Stimulated activated naive CD4-positive, alpha-beta T cell treated with Interleukin-2 at 50 U/mL for 16 hours (primary cell): Measurements from ENCODE around the gene SH3BGRL2.

Experiments used
- DNase-seq: peaks from one replicate; lab custom pipeline; 2025; lab: John Stamatoyannopoulos, UW

Gene SH3BGRL2

DNA sequence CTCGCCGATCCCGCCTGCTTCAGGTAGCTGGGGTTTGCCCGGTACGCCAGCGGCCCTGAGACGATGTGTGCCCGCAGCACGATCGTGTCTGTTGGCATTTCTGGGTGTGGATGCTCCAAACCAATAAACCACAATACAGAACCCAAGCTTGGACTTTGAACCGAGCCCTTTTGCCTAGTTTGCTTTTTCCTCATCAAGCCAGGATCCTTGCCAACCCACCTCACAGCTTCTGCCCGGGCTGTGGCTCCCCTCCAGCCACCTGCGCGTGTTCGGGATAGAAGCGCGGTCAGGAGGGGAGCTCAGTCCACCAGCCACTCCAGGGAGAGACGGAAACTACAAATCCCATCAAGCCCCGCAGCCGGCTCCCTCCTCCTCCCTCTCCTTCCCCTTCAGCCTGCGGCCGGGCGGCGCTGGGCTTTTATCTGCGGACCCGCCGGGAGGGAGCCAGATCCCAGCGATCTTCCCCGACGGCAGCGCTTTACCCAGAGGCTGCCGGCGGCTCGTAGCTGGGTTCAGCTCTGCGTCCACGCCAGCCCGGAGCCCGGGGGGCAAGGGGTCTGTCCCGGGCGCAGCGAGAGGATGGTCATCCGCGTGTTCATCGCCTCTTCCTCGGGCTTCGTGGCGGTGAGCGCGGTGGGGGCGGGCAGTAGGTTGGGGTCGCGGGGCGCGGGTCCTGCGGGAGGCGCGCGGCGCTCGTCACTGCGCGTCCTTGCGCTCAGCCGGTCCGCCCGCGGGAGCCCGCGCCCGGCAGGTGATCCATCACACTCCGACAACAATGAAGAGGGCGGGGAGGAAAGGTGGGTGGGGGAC, at the start of gene SH3BGRL2:
Gene SH3BGRL2, plus strand, starts transcription at position 447 of the 810 bp plus-strand sequence. Its CDS starts 133 bp downstream, at position 580.
- no peak for DNase-seq

DNA sequence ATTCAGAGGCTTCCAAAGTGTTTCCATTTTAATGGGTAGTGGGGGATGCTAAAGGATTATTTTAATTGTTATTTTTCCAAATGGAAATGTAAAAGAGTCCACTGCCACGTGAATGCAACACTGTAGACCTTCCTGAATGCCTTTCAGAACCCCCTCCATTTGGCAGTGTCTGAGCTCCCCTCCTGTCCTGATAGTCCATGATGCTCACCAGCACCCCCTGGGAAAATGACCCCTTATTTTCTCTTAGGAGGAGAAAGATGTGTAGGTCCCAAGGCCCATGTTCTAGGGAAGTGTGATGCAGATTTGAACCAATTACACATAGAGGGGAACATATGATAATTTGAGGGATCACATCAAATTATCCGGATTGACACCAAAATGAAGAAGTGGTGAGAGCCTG, 46.8 kb upstream of the SH3BGRL2 start:
- DNase-seq, result no peak

DNA sequence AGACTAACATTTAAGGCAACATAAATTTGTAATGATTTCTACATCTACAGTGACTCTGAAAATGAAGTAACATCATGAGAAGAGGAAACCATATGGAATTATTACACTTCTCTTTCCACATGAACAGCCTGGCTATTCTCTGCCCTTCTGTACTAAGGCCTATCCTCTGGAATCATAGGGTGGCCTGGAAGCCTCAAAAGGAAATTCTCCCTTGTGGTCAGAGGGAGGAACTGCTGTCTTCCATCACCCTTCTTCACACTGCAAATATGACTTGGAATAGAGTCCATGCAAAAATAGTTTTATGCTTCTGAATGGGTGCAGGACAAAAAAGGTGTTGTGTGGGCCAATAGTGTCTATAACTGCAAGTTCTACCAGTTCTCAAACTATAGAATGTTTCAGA, 44.6 kb upstream of the SH3BGRL2 start:
- no peak for DNase-seq

DNA sequence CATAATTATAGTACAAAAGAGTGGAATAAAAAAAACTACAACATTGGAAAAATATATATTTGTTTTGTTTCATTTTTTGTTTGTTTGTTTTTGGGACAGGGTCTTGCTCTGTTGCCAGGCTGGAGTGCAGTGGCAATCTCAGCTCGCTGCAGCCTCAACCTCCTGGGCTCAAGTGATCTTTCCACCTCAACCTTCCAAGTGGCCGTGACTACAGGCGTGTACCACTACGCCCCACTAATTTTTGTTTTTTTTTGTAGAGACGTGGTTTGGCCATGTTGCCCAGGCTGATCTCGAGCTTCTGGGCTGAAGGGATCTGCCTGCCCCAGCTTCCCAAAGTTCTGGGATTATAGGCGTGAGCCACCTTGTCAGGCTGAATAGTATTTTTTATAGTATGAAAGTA, 41.4 kb upstream of the SH3BGRL2 start:
- no peak for DNase-seq

DNA sequence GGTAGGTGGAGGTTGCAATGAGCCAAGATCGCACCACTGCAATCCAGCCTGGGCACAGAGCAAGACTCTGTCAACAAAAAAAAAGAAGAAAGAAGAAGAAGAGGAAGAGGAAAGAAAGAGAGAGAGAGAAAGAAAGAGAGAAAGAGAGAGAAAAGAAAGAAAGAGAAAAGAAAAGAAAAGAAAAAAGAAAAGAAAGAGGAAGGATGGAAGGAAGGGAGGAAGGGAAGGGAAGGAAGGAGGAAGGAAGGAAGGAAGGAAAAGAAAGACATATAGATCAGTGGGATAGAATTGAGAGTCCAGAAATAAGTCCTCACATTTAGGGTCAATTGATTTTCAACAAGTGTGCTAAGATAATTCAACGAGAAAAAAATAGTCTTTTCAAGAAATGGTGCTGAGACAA, 34.0 kb upstream of the SH3BGRL2 start:
- no peak for DNase-seq

DNA sequence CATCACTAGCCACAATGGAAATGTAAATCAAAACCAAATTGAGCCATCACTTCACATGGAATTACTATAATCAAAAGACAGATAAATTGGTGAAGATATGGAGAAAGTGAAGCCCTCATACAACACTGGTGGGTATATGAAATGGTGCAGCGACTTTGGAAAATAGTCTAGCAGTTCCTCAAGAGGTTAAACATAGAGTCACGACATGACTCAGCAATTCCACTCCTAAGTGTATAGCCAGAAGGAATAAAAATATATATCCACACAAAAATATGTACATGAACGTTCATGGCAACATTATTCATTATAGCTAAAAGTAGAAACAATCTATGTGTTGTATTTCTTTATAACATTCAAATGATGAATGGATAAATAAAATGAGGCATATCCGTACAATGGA, 33.1 kb upstream of the SH3BGRL2 start:
- no peak for DNase-seq

DNA sequence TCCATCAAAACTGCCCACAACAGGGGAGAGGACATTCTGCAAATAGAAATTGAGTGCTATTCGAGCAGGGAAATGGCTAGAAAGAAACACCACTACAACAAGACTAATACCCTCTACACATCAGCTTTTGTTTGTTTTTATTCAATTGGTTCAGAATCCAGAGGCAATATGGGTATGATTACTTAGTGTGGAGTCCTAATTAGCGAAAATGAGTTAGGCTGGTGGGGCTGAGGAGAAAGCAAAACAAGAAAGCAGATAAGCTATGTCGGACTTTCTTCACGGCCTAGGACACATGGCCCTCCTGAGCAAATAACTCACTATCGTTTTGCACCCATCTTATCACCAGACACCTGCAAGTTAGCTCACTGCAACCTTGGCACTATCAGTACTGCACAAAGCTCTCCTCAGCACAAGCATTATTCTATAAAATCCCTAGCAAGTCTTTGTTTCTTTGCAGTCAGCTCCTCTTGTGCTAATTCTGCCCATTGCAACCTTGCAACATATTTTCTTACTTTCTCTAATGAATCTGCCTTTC, 31.3 kb upstream of the SH3BGRL2 start:
- no peak for DNase-seq

DNA sequence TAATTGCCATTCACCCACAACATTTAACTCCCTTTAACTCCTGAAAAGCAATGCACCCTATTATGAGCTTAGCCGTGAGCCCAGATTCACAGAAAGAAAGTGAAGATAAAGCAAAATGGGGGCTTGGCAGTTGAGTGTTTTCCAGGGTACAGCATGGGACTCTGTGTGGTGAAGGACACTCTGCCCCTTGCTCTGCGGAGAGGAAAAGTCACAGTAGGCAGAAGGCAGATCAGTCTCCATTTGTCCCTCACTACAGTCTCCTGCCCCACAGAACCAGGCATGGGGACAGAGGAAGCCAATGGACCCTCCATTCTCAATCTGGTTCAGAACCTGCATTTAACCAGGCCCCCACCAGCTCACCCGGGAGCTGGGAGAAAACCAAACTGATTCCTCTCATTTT, 30.8 kb upstream of the SH3BGRL2 start:
- no peak for DNase-seq

DNA sequence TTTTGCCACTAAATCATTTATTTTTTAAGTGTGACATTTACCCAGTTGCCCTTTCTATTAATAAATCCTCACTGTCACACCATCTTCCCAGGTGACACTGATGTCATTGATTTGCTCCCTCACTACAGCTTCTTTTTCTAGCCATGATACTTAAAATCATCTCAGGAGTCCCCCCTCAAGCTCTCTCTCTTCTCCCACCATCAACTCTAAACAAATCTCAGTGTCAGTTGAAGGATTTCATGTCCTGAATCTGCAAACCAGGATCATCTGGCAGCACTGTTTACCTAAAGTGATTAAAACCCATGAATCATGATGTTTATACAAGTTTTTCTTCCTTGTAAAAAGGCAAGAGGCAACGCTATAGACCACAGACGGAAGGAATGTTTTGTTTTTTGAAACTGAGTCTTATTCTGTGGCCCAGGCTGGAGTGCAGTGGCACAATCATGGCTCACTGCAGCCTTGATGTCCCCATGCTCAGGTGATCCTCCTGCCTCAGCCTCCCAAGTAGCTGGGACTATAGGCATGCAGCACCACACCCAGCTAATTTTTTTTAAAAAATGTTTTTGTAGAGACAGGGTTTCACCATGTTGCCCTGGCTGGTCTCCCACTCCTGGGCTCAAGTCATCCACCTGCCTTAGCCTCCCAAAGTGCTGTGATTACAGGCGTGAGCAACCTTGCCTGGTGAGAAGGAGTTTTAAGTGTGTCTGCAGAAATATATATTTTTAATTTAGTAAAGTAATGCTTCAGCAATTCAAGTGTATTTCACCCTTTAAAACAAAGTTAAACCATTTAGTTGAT, 30.1 kb upstream of the SH3BGRL2 start:
- no peak for DNase-seq

DNA sequence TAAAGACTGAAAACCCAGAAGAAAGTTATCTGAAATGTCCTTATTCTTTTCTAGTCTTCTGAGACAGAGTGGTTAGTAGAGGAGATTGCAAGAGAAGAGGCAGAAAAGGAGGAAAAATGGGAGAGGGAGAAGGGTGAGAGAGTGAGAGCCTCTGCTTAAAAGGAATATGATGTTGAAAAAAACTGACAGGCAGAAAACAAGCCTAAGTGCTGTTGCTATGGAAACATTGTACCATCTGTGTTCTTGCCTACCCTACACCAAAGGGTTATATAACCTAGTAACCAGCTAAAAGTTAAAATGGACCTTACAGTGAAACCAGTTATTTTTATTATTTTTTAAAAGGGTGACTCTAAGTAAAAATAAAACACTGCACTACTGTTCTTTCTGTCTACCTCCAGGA, 28.3 kb upstream of the SH3BGRL2 start:
- DNase-seq, result no peak

DNA sequence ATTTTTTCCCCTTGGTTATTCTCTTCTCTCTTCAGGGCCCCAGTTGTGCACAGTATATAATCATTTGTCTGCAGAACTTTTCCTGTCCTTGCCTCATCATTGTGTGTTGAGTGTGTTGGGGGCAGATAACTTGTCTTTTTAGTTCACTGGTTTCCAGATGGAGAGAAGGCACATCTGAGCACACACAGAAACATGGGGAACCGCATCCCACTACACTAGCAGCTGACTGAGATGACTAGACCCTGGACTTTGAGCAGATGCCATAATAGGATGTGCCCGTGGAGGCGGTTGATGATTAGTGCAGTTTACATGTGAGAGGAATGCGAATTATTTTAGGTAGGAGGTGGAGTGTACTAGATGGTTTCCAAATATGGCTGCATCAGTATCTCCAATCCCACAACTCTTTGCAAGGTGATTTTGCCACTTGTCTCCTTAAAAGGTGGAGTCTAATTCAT, 26.5 kb upstream of the SH3BGRL2 start:
- no peak for DNase-seq

DNA sequence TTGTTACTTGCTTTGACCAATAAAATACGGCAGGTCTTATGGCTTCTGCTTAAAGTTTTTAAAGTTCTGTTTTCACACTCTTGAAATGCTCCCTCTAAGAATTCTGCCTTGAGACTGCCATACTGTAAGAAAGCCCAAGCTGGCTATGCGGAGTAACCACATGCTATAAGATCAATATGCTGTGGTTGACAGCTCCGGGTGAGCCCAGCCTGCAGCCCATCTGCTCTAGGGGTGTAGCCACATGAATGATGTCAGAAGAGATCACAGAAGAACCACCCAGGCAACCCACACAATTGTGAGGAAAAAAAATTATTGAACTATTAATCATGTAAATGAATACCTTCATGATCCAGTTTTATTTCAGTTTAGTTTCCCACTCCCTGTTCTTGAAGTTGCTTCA, 26.1 kb upstream of the SH3BGRL2 start:
- no peak for DNase-seq

DNA sequence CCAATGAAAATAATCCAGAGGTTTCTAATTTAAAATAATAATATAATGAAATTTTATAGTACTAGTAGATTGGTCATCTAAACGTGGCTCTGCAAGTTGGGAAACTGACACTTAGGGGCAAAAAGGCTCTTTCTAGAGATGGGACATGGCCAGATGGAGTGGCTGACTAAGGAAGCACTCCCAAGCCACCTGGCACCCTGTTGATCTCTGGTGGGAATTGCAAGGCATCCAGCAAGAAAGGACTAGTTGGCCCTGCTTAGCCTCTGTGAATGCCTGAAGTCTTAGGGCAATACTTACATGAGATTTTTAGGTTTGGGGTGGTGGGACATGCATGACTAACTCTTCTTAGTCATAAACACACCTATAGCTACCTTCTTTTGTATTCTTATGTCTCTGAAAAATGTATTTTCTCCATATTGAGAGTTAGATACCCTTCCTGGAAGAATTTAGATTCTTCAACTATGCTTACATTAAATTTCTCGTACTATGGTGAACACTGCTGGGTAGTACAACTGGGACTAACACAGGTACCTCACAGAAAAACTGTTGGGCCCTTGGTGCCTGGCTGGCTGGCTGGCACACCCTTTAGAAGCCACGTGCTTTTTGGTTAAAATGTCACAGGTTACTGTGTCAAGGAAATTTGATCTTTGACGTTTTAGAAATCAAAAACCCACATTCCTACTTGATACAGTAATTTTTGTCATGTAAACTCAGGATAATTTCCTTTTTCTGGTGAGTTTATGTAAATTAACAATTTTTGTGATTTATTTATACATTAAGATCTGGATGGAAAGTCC, 25.0 kb upstream of the SH3BGRL2 start:
- no peak for DNase-seq

DNA sequence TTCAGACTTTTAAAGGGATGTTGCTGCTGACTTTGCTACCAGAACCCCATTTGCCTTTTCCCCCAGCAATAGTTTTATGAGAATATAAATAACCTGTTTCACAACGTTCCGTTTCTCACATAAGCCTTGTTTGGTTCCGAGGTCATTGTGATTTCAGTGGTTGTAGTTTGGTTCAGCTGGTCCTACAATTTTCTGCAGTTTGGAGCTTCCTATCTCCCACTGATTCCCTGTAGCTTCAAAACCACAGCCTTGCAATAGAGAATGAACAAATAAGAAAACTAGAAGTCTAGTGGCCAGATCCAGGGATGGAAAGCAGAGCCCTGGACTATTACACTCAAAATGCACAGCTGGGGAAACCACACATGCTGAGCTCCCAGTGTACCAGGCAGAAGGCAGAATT, 24.1 kb upstream of the SH3BGRL2 start:
- DNase-seq, result no peak

DNA sequence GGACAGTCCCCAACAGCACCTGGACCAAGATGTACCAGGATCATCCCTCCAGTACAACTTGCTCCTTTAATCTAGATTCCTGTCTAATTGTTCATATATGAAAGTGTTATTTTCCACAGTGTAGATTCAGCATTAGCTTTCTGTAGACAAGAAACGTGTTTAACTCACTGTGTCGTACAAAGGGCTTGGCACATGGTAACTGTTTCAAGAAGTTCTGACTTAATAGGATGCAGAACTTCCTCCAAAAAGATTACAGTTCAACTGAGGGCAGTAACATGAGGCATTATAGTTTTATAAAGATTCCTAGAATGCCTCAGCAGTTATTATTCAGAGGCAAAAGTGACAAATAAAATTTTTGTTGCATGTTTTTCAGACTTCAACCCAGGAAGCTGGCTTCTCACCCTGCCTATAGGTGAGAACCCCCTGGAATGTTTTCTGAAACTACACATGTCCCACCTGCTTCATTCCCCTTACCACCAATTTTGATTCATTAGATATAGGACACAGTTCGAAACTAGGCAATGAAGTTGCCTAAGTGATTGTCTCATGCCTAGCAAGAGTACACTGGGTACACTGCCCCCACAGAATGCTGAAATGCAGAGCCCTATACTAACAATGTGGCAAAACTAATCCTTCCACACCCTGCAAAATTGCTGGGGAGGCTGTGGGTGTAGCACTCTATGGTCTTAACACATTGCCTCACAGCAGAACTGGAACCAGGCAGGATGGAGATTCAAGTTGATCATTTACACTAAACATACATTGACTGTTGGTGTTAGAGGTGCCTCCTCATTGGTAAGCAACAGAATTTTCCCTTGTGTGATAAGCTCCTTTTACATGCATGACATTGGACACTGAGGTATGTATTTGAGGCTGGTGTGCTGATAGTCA, 22.6 kb upstream of the SH3BGRL2 start:
- no peak for DNase-seq

DNA sequence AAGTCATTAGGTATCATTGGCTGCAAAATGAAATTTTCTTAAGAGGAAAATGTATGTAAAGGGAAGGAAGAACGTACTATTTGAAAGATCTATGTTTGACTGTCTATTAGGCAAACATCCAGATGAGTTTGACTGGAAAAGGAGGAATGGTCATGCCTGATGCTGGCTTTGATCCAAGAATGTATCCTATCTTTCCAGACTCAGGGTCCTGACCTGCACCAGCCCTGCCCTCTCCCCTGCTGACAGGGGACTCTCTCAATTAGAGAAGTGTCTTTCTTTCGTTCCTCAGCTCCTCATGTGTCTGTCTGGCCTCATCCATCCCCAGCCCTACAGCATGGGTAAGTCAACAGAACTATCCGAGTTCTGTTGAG, 21.9 kb upstream of the SH3BGRL2 start:
- DNase-seq, result no peak

DNA sequence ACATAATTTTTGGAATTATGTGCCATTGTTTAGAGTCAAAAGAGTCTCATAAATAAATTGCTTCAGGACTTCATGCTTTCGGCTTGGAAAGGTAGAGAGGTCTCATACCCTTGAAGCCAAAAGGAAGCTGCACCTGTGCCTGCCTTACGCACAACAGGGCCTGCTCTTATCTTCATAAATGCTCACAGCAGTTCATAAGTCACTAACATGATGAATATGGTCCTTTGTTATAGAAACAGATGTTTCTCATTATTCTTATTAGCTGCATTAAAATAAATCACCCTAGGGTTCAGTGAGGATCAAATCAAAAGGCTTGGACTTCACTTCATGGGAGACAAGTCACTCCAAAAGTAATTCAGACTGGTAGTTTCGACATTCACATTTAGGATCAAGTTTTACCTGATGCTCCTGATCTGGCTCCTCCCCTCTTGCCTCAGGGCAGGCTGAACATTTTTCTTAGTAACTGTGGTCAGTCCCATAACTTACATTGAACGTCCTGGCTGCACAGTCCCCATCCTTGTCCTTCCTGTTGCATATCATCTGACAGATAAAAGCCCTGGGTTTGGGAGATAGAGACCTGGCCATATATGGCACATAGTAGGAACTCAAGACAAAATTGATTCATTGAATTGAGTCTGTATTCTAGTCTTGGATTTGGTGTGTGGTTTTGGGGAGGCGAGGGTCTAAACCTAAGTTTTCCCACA, 20.7 kb upstream of the SH3BGRL2 start:
- no peak for DNase-seq

DNA sequence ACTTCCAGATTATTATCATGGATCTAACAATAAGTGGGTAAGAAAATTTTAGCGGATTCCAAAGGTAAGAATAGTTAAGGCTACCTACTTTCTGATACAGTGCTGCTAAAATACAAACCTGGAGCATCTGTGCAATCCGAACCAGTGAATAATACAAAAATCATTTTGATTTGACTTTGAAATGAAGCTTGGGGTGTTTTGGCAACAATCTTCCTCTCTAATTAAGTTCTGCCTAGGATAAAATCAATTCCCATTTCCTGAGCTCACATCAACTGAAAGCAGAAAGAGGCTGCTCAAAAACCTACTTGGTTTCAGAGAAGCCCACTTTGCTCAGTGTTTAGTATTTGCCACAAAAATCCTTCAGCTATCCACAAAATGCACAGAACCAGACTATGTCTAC, 18.7 kb upstream of the SH3BGRL2 start:
- no peak for DNase-seq

DNA sequence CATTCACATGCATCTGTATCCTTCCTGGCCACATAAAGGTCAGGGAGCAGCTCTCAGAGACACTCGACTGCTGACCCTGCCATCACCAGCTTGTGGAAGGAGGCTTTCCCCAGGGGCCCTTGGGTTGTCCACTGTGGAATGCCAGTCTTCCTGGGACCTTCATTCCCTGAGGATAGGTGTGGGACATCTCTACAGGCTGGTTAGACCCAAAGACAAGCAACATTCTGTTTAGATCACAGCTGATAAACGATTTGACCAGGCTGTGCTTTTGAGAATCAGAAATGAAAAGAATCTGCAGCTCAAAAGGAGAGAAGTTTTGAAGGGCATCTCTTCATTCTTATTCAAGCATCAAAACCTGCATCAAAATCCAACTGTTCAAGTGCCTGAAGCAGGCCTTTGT, 18.2 kb upstream of the SH3BGRL2 start:
- no peak for DNase-seq

DNA sequence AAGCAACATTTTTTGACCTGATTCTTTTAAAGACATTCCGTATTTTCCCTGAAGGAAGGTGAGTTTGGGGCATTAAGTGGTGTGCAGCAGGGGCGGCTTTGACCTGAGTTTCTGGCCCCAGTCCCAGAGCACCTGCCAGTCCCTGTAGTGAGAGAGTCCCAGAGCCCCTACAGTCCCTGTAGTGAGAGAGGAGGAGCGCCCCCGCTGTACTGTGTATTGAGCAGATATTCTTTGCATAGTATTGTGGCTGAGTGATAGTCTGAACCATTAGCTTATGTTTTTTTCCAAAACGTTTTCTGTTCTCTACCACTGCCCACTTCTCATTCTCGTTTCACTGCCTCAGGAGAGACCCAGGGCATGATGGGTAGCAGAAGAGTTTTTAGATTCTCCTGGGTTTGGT, 17.2 kb upstream of the SH3BGRL2 start:
- DNase-seq, result no peak
